IPS DF 19.7 (cell line): Measurements from ENCODE around the gene MSI2.

Source experiments
- DNase-seq: peaks from one replicate; pipeline ENCODE4 v3.0.0-alpha.2; 2013; ENCODE audit warnings: low read depth, low spot score

MSI2 gene

DNA sequence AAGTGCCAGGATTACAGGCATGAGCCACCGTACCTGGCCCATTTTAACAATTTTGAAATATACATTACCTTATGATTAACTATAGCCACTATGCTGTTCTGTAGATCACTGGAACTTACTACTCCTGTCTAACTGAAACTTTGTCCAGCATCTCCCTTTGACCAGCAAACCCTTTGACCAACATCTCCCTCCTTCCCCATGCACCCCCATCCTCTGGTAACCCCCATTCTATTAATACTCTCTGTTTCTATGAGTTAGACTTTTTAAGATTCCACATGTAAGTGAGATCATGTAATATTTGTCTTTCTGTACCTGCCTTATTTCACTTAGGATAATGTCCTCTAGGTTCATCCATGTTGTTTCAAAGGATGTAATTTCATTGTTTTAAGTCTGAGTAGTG lies 178.0 kb downstream of the MSI2 start:
- no peak for DNase-seq

DNA sequence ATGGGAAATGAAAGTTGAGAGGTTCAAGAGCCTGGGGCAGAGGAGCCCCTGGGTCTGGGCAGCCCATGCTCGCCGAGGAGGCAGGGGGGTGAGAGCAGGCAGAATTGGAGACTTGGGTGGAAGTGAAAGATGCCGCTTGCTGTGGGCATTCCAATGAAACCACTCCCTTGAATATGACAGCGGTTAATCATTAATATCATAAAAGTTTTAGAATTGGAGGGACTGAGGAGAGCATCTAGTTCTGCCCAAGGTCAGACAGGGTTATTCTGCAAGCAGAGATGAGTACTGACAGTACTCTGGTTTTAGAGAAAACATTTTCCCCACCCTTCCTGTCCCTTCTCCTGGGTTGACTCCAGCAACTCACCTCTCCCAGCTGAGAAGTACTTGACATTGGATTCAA lies 180.2 kb downstream of the MSI2 start:
- no peak for DNase-seq

DNA sequence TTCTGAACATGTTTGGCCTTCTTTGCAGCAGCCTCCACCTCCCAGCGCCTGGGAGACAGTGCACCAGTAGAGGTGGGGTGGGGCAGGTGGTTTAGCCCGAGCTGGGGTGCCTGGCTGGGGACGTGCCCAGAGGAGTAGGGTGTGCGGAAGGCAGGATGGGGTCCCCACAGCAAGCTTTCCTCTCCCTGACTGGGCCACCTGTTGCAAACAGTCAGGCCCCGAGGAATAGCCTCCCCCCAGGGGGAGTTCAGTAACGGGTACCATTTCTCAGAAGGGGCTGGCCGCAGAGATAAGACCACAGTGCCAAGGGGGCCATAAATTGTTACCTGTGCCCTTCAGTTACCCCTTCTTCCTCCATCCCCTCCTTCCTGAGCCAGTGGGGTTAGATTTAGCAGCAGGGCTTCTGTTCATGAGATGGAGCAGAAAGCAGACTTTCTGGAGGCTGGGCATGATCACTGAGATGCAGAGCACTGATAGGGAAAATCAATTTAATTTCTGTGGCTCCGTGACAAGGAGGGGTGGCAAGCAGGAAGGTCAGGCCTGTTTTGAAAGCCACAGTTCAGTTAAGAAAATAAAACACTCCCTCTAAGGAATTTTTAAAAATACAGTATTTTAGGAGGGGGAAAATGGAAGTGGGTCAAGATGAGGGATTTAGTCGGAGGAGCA lies 181.9 kb downstream of the MSI2 start:
- no peak for DNase-seq

DNA sequence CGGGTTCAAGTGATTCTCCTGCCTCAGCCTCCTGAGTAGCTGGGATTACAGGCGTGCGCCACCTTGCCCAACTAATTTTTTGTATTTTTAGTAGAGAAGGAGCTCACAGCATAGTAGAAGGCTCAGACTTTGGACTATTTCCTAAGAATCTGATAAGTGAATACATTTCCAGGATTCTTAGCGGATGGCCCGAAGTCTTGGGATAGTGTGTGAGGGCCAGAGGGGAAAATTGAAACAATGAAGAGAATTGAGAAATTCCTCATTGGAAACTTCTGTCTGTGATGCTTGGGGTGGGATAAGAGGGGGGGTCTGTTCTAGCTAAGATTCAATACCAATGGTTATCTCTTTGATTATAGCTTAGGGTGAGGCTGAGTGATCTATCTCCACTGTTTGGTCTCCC lies 183.3 kb downstream of the MSI2 start:
- no peak for DNase-seq

DNA sequence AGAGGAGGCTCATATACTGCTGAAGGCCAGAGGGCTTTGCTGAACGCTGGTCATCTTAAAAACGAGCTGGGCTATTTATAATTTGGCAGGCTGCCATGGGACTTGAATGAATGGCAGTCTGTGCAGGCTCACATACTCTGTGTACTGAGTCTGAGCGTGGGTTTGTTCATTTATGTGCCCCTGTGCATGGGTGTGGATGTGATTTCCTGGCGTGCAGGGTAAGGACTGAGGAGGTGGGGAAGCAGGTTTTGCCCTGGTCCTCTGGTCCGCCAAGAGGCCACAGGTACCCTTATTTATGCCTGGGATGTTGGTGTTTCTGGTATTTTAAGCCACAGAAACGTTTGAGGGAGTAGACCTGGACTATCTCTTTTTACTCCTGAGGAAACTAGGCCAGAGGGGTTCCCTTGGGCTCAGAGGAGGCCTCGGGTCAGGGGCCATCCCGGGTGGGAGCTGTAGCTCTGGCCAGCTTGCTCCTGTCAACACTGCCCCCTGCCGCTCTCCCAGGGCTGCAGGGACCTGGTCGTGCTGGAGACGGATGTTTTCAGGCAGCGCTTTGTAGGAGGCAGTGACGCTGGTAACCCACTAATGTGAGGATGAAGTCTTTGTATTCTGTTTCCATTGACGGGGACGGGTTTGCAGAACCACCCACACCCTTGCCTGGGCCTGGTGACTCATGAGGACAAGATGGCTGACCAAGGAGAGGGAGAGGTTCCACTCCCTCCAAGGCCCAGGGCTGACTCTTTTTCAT lies 184.4 kb downstream of the MSI2 start:
- DNase-seq = peak; percentile 47

DNA sequence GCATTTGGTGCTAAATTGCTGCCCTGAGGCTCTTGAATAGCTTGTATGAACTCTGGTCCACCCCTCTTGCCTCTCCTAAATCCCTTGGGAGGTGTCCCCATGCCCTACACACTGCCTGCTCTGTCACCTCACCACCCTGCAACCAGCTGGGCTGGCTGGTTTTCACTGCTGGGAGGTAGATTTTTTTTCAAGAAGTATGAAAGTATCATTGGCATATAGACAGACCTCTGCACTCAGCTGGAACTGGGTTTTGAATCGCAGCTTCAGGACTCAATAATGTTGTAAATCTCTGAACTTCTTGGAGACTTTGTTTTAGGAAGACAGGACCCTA lies 184.9 kb downstream of the MSI2 start:
- DNase-seq = no peak

DNA sequence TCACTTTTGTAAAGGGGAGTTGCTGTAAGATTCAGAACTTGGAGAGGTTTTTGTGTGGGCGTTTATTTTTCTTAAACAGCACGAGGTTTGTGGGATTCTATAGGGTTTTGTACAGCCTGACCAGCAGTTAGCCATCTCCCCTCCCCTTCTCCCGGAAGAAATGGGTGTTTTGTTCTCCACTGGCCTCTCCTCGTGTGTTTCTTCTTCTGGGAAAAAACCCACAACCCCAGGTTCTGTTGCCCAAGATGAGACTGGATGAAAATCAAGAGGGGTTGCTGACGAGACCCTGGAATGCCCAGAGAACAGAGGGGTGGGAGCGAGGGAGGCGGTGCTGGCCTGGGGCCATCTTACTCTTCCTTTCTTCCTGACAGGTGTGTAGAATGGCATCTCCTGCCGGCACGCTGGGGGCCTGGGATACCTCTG lies 186.1 kb downstream of the MSI2 start:
- DNase-seq = no peak

DNA sequence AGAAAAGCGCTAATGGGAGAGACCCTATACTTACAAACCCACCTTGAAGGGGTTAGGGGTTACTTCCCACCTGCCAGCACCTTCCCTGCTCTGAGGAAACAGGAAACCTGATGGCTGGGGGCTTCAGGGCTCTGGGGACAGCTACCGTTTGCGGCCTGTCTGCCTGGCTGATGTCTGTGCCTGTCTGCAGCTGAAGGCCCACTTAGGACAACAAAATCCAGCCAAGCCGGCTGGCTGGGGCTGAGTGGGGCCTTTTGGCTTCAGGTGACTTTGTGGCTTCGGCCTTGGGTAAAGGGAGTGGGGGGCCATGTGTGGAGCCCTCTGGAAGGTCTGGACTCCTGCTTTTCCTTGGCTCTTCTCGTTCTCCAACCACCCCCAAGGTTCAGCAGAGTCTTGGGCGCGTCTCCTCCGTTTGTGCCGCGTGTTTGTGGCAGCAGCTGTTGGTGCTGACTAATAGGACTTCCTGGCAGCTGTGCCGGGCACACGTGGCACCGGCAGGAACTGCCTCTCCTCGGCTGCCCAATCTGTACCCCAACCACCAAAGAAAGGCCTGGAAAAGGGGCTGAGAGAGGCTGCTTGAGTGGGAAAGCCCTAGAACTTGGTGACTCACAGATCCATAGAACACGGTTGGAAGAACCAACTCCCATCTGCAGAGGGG lies 186.7 kb downstream of the MSI2 start:
- DNase-seq = no peak

DNA sequence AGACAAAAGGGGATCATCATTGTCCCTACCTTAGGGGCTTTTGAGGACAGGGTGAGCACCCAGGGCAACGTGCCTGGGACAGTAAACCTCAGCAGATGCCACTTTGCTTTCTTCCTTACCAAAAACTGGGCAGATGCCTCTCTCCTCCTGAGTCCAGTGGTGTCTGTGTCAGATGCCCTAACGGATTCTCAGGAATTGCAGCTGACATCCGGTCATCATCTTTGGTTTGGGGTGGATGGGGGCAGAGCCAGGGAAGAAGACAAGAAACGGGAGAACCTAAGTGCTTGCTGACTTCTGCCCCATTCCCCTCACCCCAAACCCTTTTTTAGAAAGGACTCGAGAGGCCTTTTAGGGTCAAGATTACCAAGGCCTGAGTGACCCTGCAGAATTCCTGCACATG lies 187.5 kb downstream of the MSI2 start:
- DNase-seq = no peak

DNA sequence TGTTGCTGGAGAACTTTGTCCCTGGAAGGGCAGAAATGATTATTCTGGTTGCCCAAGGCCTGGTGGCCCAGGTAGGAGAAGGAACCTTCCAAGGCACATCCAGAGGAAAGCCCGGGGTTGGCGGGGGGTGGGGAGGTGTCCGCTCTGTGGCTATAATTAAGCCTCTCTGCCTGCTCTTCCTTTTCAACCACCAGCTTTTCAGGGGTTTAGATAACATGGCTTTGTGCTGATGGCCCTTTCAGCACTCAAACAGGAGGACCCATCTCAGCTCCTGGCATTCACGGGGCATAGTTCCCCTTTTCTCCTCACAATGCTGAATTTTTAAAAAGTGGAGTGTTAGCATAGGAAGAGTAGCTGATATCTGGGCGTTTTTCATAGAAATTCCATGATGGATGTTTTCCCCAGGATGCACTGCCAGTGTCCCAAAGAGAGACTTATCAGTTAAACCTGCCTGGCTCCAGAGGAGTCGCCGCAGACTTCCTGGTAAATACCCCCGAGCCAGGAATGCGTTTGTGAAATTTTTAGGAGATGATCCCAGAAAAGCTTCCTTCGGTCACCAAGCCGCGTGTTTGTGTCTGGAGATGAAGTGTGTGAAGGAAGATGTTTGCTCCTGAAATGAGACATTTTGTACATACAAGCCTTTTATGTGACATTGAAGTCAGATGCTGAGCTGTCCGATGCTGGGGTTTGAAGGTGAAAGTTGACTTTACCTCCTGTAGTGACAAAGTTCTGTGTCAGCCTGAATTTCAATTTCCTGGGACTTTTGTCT lies 188.5 kb downstream of the MSI2 start:
- no peak for DNase-seq

DNA sequence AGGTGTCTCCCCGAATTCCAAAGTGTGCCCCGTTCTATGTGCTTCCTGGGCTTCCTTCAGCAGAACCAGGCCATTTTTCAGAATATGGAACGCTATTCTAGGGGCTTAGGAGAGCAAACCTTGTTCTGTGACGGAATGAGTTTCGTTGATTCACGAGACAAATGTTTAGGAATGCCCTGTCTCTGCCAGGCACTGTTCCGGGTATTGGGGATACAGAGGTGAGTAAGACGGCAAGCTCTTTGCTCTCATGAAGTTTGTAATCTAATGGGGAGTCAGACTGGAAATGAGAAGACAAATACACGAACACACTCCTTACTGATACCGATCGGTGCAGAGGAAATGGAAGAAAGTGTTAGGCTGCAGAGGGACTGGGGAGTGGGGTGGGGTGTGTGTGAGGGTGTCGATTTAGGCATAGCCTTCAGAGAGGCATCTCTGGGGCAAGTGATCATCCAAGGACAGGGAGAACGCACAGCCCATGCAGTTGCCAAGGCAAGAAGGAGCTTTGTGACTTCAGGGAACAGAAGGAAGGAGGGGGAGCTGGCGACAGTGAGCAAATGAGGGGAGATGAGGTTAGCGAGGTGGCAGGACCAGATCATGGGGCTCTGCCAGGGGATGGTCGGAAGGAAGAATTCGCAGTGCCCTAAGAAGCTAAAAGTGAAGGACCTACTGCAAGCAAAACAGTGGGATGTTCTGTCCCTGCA lies 189.6 kb downstream of the MSI2 start:
- no peak for DNase-seq

DNA sequence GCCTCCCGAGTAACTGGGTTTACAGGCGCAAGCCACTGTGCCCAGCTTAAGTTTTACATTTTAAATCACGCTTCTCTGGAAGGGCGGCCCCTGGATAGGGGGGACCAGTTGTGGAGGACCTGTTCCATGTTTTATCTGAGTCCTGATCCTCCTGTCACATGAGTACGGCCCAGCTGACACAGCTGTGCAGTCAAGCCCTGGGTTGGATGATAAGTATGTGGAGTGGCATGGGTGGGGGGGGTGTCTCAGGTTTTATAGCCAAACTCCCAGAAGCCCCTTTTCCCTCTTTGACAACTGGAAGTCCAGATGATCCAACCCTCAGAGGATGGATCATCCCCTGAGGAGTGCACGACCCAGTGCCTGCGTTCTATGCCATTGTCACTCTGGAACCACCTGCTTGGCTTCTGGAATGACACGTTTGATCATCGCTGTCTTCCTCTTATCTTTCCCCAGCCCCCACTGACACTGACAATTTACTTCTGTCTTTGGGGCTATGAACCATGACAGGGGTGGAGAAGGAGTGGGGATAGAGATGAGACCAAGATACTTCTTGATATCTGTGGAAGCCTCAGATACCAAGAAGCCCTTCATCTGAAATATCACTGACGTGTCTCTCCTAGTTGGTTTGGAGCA lies 191.2 kb downstream of the MSI2 start:
- no peak for DNase-seq

DNA sequence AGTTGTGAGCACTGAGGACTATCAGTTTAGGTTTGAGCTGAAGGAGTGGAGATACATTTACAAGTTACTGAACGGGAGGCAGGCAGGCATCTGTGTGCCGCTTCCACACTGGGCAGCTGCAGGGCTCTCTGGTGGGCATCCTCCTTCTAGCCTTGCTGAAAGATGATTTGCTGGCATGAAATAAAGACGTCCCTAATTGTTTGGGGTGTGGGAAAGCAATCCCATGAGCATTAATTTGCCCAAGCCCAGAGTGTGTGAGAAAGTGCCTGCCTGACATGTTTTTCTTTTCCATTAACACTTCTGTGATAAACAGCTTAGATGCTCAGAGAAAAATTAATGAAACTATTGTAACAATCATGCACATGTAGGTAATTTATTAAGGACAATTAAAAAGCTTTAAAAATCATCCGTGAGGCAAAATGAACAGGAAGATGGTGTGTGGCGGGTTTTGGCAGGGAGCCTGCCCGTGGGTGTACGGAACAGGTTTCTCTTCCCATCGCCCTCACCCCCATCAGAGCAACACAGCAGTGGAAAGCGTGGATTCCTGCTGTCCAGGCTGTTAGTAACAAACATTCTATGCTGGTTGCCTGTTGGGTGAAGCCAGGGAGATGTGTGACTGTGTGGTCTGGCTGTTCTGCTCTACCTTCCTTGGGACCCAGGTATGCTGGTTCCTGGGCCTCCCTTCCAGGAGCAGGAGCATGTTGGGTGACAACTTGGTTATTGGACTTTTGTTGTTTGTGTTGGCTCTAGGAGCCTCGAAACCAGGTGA lies 191.9 kb downstream of the MSI2 start:
- DNase-seq = no peak

DNA sequence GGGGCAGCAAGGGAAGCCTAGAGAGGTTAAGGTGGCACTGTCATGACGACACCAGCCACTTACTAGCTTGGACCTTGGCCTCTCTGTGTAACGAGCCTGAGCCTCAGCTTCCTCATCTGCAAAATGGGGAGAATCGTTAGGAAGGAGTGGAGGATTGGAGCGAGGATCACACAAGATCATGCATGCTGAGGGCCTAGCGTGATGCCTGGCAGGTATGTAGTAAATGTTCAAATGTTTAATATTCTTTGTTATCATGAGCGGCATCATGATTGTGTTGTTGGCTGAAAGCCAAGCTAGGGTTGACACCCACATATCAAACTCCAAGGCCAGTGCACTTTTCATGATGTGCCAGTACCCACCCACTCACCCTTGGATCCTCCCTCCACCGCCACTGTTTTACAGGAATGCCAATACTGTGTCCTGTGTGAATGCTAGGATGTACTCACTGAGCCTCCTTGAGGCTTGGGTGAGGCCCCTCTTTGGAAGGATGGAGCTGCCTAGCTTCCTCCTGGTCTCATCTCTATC lies 192.5 kb downstream of the MSI2 start:
- DNase-seq = no peak

DNA sequence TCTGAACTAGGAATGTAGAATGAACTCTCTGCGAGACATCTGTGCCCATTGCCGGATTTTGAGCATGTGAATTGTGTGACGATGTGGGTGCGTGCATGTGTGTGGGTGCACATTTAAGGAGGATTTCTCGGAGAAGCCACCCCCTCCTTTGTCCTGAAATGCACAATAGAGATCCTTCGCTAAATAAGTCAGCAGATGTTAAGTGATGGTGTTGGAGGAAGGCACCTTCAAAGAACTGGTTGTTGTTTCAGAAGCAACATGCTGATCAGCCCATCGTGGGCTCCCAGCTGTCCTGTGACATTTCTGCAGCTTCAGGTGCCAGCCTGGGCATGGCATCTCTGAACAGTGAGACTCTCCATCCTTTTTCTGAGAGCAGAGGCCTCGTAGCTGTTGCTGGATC lies 194.9 kb downstream of the MSI2 start:
- no peak for DNase-seq

DNA sequence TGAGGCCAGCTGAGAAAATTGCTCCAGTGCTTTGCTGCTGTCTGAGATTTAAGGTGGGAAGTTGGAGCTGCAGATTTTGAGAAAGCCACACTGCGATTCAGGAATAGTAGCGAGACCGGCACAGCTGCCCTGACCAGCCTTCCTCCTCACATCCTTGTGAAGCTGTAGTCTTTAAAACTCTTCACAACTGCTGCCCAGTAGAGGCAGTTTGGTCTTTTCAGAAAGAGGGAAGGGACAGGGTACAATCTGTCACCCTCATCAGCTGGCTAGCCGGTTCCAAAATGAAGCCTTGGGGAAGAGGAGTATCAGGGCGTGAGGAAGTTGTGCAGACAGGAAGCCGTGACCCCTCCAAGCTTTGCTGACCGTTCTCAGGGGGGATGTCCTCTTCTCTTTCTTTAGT lies 195.3 kb downstream of the MSI2 start:
- no peak for DNase-seq

DNA sequence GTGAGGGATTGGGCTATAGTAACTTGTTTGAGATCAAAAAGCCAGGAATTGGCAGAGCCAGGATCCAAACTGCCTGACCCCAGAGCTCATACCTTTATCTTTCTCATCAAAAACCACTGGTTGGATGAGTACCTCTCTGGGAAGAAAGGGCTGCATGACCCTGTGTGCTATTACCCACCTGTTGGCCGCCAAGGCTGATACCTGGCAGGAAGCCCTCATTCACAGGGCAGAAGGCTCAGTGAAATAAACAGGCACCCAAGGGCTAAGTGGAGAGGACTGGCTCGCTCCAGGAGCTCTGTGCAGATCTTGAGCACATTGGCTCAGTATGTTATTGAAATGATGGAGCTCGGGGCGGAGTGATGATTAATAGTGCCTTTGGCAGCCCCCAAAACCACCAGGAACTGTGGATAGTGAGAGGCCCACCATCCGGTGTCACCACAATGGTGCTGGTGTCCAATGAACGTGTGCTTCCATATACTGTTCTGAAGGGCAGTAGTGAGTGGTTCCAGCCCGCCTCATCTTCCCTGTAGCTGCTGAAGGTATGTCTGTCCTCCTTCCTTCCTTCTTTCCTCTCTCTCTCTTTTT lies 197.6 kb downstream of the MSI2 start:
- no peak for DNase-seq

DNA sequence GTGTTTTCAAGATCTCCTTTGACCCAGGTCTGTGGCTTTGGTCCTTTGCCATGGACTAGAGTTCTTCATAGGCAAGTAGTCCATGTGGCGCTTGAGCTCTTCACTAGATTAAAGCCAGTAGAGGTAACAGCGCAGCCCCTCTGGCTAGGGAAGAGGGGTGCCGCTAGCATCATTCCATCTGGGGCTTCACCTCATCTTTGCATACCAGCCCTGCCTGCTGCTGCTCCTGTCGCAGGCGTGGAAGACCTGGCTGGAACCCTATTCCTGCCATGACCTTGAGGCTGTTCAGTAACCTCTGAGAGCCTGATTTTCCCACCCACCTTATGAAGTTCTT lies 198.4 kb downstream of the MSI2 start:
- no peak for DNase-seq

DNA sequence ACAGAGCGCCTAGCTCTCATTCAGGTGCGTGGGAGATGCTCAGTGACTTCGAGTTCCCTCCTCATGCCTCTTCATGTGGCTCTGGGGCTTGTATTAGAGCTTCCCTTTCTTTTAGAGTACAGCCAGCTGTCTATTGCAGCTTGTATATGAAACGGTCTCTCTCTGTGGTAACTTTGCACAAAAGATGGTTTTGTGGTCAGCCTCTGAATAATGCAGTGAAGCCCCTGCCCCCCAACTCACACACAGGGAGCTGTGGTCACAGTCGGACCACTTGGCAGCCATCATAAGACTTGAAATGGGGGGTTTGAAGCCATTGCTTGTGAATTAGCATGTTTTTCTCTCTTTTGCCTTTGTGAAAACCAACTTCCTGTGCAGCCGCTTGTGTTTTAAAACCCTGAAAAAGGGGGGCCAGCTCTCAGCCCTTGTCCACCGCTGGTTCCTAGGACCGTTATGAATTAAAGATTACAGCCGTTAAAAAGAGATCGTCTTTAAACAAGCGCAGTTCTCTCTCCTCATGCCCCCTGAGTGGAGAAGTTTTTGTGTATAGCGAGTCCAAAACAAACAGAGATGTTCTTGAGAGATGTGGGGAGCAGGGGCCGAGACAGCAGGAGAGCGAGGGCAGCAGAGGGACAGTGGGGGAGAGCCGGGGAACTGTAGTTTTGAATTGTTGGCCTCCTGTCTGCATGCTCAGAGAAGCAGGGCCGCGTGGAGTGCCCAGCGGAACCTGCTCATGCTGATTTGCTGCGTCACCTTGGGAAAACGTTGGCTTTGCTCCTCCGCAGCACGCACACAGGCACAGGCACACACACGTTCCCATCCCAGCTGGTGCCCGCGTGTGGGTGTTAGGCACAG lies 199.0 kb downstream of the MSI2 start:
- DNase-seq = no peak
